Stomach (tissue), 4 donors: ENCODE measurements around the gene TMEM238L.

Source experiments
- POLR2A ChIP-seq, 4 donors: fragments of 450-650 bp; IDR thresholded peaks; one replicate each; pipeline ENCODE4 v1.6.1; 2016; ENCODE audit warnings: antibody characterized with exemption in 4 of 4, control low read depth in 2 of 4, mild to moderate bottlenecking in 1 of 4, moderate library complexity in 1 of 4
- POLR2AphosphoS5 ChIP-seq, 3 donors: sonication (generic); formaldehyde crosslinking; IDR thresholded peaks; one replicate each; pipeline ENCODE4 v1.6.1; 2016; ENCODE audit warnings: antibody characterized with exemption in 3 of 3
- TF ChIP-seq, protein P1 (sequence below), 7 experiments: fragments of 450-650 bp in 4 of 7; fragments of 200-600 bp in 3 of 7; sonication (generic) in 3 of 7; IDR thresholded peaks; one replicate each; pipeline ENCODE4 v1.5.1; 2016 to 2019; ENCODE audit warnings: antibody characterized with exemption in 7 of 7, control low read depth in 2 of 7, mild to moderate bottlenecking in 1 of 7

DNA sequence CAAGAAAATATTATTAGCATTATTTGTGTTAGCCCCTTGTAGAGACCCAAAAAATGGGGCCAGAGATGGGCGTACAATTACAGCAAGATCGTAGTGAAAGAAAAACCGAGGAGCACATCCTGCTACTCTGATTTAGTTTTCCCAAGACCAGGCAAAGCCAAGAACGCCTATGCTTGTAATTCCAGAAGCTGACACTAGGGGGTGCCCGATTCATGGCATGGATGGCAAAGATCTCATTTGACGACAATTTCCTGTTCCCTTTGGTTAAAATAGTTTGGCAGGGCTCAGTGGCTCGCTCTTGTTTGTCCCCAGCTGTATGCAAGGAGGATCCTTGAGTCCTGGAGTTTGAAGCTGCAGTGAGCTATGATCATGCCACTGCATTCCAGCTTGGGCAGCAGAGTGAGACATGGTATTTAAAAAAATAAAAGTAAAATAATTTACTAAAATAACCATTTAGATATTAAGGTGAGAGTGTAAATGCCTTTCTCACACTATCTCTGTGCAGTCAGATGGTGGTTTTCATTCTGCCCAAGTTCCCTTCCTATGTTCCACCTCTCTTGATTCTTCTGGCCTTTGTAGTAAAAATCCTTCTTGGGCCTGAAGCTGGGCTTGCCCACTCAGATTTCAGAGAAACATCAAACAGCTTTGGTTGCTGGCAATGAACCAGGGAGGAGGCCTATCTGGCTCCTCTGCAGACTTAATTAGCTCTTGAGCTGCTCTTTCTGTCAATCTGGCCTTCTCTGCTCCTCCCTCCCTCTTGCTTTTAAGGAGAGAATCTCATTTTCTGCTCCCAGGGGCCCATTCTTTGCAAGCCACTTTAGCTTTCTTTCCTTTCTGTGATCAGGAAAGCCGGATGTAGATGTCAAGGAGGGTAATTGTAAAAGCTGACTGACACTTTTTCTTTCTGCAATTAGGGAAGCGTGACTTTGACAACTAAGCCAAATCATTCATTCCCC lies 31.2 kb downstream of the TMEM238L start:
- TF ChIP-seq, protein P1, sequence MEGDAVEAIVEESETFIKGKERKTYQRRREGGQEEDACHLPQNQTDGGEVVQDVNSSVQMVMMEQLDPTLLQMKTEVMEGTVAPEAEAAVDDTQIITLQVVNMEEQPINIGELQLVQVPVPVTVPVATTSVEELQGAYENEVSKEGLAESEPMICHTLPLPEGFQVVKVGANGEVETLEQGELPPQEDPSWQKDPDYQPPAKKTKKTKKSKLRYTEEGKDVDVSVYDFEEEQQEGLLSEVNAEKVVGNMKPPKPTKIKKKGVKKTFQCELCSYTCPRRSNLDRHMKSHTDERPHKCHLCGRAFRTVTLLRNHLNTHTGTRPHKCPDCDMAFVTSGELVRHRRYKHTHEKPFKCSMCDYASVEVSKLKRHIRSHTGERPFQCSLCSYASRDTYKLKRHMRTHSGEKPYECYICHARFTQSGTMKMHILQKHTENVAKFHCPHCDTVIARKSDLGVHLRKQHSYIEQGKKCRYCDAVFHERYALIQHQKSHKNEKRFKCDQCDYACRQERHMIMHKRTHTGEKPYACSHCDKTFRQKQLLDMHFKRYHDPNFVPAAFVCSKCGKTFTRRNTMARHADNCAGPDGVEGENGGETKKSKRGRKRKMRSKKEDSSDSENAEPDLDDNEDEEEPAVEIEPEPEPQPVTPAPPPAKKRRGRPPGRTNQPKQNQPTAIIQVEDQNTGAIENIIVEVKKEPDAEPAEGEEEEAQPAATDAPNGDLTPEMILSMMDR (IDR thresholded peaks at IDR 0.05), result peak in 5 of 7 experiments; percentile 31 to 88 (median 84)
- TF ChIP-seq POLR2AphosphoS5 (IDR thresholded peaks at IDR 0.05) (peak in 2 of 3 donors; percentile 13 to 53), POLR2A (IDR thresholded peaks at IDR 0.05) (no peak)
